ENCODE data around the gene AIF1.

AIF1 gene

DNA sequence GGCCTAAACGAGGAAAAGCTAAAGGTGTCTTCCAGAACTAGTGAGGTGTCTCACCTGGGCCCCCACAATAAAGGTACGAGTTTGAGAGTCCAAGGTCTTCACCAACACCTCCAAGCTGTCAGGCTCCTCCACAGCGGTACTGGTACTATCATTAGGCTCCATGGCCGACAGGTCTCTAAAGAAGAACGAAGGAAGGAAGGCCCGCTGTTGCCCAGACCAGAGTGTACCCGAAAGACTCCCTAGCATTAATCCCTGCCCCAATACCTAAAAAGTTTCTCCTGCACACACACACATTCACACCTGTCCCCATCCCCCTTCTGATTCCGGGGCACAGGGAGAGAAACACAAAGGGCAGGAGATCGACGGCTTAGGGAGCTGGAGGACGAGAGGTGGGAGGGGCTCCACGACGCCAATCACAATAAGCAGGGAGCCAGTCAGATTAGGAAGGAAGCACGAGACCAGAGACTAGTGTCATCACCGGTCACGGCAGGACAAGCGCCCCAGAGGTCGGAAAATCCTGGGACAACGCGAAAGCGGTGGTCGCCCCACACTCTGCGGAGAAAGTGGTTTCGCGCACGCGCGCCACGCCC lies 36.7 kb downstream of the AIF1 start (continued):
- TF ChIP-seq, protein P1, sequence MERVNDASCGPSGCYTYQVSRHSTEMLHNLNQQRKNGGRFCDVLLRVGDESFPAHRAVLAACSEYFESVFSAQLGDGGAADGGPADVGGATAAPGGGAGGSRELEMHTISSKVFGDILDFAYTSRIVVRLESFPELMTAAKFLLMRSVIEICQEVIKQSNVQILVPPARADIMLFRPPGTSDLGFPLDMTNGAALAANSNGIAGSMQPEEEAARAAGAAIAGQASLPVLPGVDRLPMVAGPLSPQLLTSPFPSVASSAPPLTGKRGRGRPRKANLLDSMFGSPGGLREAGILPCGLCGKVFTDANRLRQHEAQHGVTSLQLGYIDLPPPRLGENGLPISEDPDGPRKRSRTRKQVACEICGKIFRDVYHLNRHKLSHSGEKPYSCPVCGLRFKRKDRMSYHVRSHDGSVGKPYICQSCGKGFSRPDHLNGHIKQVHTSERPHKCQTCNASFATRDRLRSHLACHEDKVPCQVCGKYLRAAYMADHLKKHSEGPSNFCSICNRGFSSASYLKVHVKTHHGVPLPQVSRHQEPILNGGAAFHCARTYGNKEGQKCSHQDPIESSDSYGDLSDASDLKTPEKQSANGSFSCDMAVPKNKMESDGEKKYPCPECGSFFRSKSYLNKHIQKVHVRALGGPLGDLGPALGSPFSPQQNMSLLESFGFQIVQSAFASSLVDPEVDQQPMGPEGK (CRISPR knock-in tag; IDR thresholded peaks at IDR 0.05; ENCODE audit: borderline replicate concordance), result no peak
- TF ChIP-seq PPARA (CRISPR knock-in tag; IDR thresholded peaks at IDR 0.05; ENCODE audit: borderline replicate concordance), result no peak
- no peak for TF ChIP-seq CSDC2 (CRISPR knock-in tag; IDR thresholded peaks at IDR 0.05)
- TF ChIP-seq ESRRG (CRISPR knock-in tag; IDR thresholded peaks at IDR 0.05), result no peak
- no peak for TF ChIP-seq ZFP3 (CRISPR knock-in tag; IDR thresholded peaks at IDR 0.05)

DNA sequence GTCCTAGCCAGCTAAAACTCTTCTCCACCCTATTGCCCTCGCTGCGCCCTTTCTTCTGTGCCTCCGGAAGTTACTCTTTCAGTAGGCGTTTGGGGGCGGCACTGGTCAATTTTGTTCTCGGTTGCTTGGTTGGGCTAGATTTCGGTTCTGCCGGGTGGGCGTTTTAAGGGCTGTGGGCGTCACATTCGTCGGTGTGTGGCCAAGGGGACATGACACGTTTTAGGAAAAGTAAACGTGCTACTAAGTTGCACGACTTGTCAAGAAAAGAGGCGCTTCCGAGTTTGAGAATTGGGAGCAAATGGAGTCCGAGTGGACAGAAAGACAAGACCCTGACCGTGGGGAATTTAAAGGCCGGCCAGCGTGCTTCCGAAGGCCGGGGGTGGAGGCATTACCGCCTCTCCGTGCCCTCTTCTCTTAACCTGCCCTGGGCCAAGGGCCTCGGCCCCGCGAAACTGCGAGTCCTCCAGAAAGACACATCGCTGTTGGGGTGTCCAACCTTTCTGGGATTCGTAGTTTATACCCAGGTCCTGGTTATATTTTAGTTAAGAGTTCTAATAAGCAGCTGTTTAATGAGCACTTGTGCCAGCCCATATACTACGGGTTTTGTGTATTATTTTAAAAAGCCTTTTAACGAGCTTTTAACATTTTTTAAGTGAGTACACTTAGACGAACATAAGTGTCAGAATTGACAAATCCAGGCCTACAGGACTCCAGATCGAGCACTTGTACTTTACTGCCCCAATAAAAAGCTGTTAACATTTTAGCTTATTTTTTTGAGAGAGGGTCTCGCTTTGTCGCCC lies 38.1 kb downstream of the AIF1 start:
- TF ChIP-seq GLIS3 (CRISPR knock-in tag; IDR thresholded peaks at IDR 0.05), result no peak
- no peak for TF ChIP-seq ZC3H10 (CRISPR knock-in tag; IDR thresholded peaks at IDR 0.05)
- no peak for TF ChIP-seq ZFP3 (CRISPR knock-in tag; IDR thresholded peaks at IDR 0.05)
- no peak for TF ChIP-seq ZFP30 (CRISPR knock-in tag; IDR thresholded peaks at IDR 0.05)
- TF ChIP-seq TCF4 (CRISPR knock-in tag; IDR thresholded peaks at IDR 0.05; ENCODE audit: borderline replicate concordance), result no peak
- TF ChIP-seq ZNF565 (CRISPR knock-in tag; conservative IDR thresholded peaks at IDR 0.05; ENCODE audit: low read depth), result no peak
- no peak for TF ChIP-seq ESRRG (CRISPR knock-in tag; IDR thresholded peaks at IDR 0.05)
- TF ChIP-seq, protein P1 (CRISPR knock-in tag; IDR thresholded peaks at IDR 0.05; ENCODE audit: borderline replicate concordance), result no peak
- TF ChIP-seq, protein P2, sequence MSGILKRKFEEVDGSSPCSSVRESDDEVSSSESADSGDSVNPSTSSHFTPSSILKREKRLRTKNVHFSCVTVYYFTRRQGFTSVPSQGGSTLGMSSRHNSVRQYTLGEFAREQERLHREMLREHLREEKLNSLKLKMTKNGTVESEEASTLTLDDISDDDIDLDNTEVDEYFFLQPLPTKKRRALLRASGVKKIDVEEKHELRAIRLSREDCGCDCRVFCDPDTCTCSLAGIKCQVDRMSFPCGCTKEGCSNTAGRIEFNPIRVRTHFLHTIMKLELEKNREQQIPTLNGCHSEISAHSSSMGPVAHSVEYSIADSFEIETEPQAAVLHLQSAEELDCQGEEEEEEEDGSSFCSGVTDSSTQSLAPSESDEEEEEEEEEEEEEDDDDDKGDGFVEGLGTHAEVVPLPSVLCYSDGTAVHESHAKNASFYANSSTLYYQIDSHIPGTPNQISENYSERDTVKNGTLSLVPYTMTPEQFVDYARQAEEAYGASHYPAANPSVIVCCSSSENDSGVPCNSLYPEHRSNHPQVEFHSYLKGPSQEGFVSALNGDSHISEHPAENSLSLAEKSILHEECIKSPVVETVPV (CRISPR knock-in tag; IDR thresholded peaks at IDR 0.05), result no peak
- TF ChIP-seq CSDC2 (CRISPR knock-in tag; IDR thresholded peaks at IDR 0.05), result no peak
- ATAC-seq, result peak; percentile 77

DNA sequence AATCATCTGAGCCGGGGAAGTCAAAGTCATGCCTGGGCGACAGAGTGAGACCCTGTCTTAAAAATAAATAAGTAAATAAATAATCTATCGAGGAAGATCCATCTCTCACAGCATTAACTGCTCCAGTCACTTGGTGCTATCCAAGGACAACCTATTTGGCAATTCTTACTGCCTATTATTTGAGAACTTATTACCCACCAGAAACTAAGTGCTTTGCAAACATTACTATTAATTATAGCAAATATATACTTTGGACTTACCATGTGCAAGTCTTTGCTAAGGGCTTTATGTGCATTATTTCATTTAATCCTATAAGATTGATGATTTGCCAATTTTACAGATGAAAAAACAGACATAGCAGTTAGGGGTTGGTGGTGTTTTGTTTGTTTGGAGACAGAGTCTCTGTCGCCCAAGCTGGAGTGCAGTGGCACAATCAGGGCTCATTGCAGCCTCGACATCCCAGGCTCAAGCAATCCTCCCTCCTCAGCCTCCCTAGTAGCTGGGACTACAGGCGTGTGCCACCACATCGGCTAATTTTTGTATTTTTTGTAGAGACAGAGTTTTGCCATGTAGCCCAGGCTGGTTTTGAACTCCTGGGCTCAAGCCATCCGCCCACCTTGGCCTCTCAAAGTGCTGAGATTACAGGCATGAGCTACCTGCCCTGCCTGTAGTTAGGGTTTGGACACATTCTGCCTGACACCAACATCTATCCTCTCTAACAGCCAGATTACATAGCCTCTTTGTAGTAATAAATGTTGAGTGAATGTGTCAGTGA lies 39.7 kb downstream of the AIF1 start:
- ATAC-seq, result no peak
- TF ChIP-seq OSR1 (CRISPR knock-in tag; IDR thresholded peaks at IDR 0.05) (no peak), TCF4 (CRISPR knock-in tag; IDR thresholded peaks at IDR 0.05; ENCODE audit: borderline replicate concordance) (no peak), ZNF8 (CRISPR knock-in tag; IDR thresholded peaks at IDR 0.05) (no peak), ZNF70 (CRISPR knock-in tag; IDR thresholded peaks at IDR 0.05) (no peak), ESRRG (CRISPR knock-in tag; IDR thresholded peaks at IDR 0.05) (no peak), ISL1 (CRISPR knock-in tag; IDR thresholded peaks at IDR 0.05) (no peak), TSHZ2 (CRISPR knock-in tag; IDR thresholded peaks at IDR 0.05) (no peak)

Data from SK-N-SH treated with all-trans-retinoic acid at 6 μM for 48 hours (cell line).